Hepatocyte (in vitro differentiated cells): Measurements from ENCODE around the gene GAS1. TPM values are rescaled to one million over a fixed set of nuclear protein-coding genes. Genes with fewer than 3 reads are reported as not detected.

Source experiments
- DNase-seq: peaks from one replicate; pipeline ENCODE4 v3.0.0-alpha.2; 2016; ENCODE audit warnings: low spot score
- H2AFZ ChIP-seq: fragments of 200-600 bp; sonication (generic); 2 replicates; pipeline ENCODE4 v1.6.0; 2016; ENCODE audit warnings: antibody characterized with exemption, mild to moderate bottlenecking
- H3K27ac ChIP-seq: fragments of 200-600 bp; sonication (generic); 2 replicates; pipeline ENCODE4 v1.5.1; 2016; ENCODE audit warnings: mild to moderate bottlenecking
- H3K27me3 ChIP-seq: fragments of 200-600 bp; sonication (generic); 2 replicates; pipeline ENCODE4 v1.6.1; 2016
- H3K36me3 ChIP-seq: fragments of 200-600 bp; sonication (generic); replicated peaks from 2 replicates; pipeline ENCODE4 v1.5.1; 2016; ENCODE audit warnings: low read depth; ENCODE audit not compliant: insufficient read depth
- H3K4me1 ChIP-seq: fragments of 200-600 bp; sonication (generic); 2 replicates; pipeline ENCODE4 v1.5.1; 2016; ENCODE audit warnings: mild to moderate bottlenecking, moderate library complexity; ENCODE audit not compliant: insufficient read depth
- H3K4me2 ChIP-seq: fragments of 200-600 bp; sonication (generic); 2 replicates; pipeline ENCODE4 v1.6.0; 2016
- H3K4me3 ChIP-seq: fragments of 200-600 bp; sonication (generic); 2 replicates; pipeline ENCODE4 v1.5.1; 2016; ENCODE audit warnings: mild to moderate bottlenecking
- H3K79me2 ChIP-seq: fragments of 200-600 bp; sonication (generic); 2 replicates; pipeline ENCODE4 v1.6.0; 2017; ENCODE audit warnings: mild to moderate bottlenecking
- H3K9me2 ChIP-seq: fragments of 200-600 bp; sonication (generic); replicated peaks from 2 replicates; pipeline ENCODE4 v1.6.0; 2017; ENCODE audit warnings: mild to moderate bottlenecking; ENCODE audit not compliant: insufficient read depth
- H3K9me3 ChIP-seq: fragments of 200-600 bp; sonication (generic); 2 replicates; pipeline ENCODE4 v1.5.1; 2016; ENCODE audit warnings: low read depth, mild to moderate bottlenecking
- H4K20me1 ChIP-seq: fragments of 200-600 bp; sonication (generic); 2 replicates; pipeline ENCODE4 v1.6.0; 2016; ENCODE audit warnings: mild to moderate bottlenecking; ENCODE audit not compliant: insufficient read depth, poor library complexity, severe bottlenecking
- EZH2 ChIP-seq: fragments of 200-600 bp; sonication (generic); IDR thresholded peaks from 2 replicates; pipeline ENCODE4 v1.6.1; 2016; ENCODE audit warnings: antibody characterized with exemption, mild to moderate bottlenecking, borderline replicate concordance
- EZH2phosphoT487 ChIP-seq: fragments of 200-600 bp; sonication (generic); IDR thresholded peaks from one replicate; pipeline ENCODE4 v1.6.1; 2018; ENCODE audit warnings: antibody characterized with exemption, mild to moderate bottlenecking, low read depth, moderate library complexity; ENCODE audit not compliant: unreplicated experiment, severe bottlenecking
- WGBS: methylation state at CpG from one replicate; pipeline ENCODE4 v1.1.6; 2016; ENCODE audit warnings: low lambda C conversion rate; ENCODE audit errors: missing lambda C conversion rate; 5-methylcytosine and 5-hydroxymethylcytosine counted together
- polyA plus RNA-seq: library from polyadenylated mRNA; unstranded; fragments of >200 nt; fragmentation: Nextera tagmentation; extraction: Ambion mirVana; gene quantifications from 2 replicates; pipeline ENCODE4 v1.2.1, GENCODE V29; 2016
- total RNA-seq: library from RNA; depleted of rRNA; stranded (reverse); fragments of >200 nt; gene quantifications from 2 replicates; pipeline ENCODE4 v1.2.3, GENCODE V29; 2014
- TF ChIP-seq, protein P1 (sequence below): fragments of 200-600 bp; sonication (generic); IDR thresholded peaks from 2 replicates; pipeline ENCODE4 v1.5.1; 2016; ENCODE audit warnings: antibody characterized with exemption, mild to moderate bottlenecking; ENCODE audit not compliant: poor library complexity

GAS1 gene
- total and polyA plus RNA-seq, 2 experiments from 2014 or later = 61.3 to 101 TPM

GRCh38 chr9:86902586-86902985 lies 44.7 kb downstream of the GAS1 start:
- Histone ChIP-seq H3K36me3 (no peaks in the 10 kb centered on the region), H2AFZ (no peak overlapping the region), H3K27ac (no peak overlapping the region), H3K4me2 (peak overlapping the region; percentile 76), H3K79me2 (no peaks in the 10 kb centered on the region), H4K20me1 (no peaks in the 10 kb centered on the region), H3K9me3 (no peaks in the 10 kb centered on the region), H3K4me1 (peaks cover 11% of the 10 kb centered on the region), H3K27me3 (peaks cover 38% of the 10 kb centered on the region), H3K9me2 (no peaks in the 10 kb centered on the region), H3K4me3 (no peak overlapping the region)
- TF ChIP-seq EZH2 (no peak), EZH2phosphoT487 (no peak)
- TF ChIP-seq, protein P1, sequence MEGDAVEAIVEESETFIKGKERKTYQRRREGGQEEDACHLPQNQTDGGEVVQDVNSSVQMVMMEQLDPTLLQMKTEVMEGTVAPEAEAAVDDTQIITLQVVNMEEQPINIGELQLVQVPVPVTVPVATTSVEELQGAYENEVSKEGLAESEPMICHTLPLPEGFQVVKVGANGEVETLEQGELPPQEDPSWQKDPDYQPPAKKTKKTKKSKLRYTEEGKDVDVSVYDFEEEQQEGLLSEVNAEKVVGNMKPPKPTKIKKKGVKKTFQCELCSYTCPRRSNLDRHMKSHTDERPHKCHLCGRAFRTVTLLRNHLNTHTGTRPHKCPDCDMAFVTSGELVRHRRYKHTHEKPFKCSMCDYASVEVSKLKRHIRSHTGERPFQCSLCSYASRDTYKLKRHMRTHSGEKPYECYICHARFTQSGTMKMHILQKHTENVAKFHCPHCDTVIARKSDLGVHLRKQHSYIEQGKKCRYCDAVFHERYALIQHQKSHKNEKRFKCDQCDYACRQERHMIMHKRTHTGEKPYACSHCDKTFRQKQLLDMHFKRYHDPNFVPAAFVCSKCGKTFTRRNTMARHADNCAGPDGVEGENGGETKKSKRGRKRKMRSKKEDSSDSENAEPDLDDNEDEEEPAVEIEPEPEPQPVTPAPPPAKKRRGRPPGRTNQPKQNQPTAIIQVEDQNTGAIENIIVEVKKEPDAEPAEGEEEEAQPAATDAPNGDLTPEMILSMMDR = no peak
- DNase-seq = no peak
- 10% methylated on average over 10 of the region's 21 CpGs for WGBS

GRCh38 chr9:86902176-86902575 lies 45.1 kb downstream of the GAS1 start:
- no peaks in the 10 kb centered on the region for H3K9me3 ChIP-seq
- H4K20me1 ChIP-seq = no peaks in the 10 kb centered on the region
- peaks cover 38% of the 10 kb centered on the region for H3K27me3 ChIP-seq
- H3K79me2 ChIP-seq = no peaks in the 10 kb centered on the region
- no peak for DNase-seq
- TF ChIP-seq, protein P1 = no peak
- TF ChIP-seq EZH2phosphoT487 = no peak
- TF ChIP-seq EZH2 = no peak
- no peak overlapping the region for H2AFZ ChIP-seq
- no peaks in the 10 kb centered on the region for H3K36me3 ChIP-seq
- WGBS = 23% methylated on average over 8 of the region's 8 CpGs
- peaks cover 11% of the 10 kb centered on the region for H3K4me1 ChIP-seq
- no peaks in the 10 kb centered on the region for H3K9me2 ChIP-seq
- H3K27ac ChIP-seq = no peak overlapping the region
- H3K4me2 ChIP-seq = peak overlapping the region; percentile 76
- no peak overlapping the region for H3K4me3 ChIP-seq

GRCh38 chr9:86901511-86901910 lies 45.8 kb downstream of the GAS1 start:
- Histone ChIP-seq H3K36me3 (no peaks in the 10 kb centered on the region), H3K79me2 (no peaks in the 10 kb centered on the region), H3K4me2 (no peak overlapping the region)

More at GRCh38 chr9:86901511-86901910, 45.8 kb downstream of the GAS1 start:
- no peaks in the 10 kb centered on the region for H4K20me1 ChIP-seq
- H3K9me3 ChIP-seq = no peaks in the 10 kb centered on the region
- 89% methylated on average over 3 of the region's 3 CpGs for WGBS
- H3K4me3 ChIP-seq = no peak overlapping the region
- peaks cover 38% of the 10 kb centered on the region for H3K27me3 ChIP-seq
- no peak for DNase-seq
- peaks cover 11% of the 10 kb centered on the region for H3K4me1 ChIP-seq
- H2AFZ ChIP-seq = no peak overlapping the region
- TF ChIP-seq EZH2 (no peak), EZH2phosphoT487 (no peak)
- TF ChIP-seq, protein P1 = no peak
- H3K9me2 ChIP-seq = no peaks in the 10 kb centered on the region
- H3K27ac ChIP-seq = no peak overlapping the region
